Measurements from ENCODE around the gene ELF1. TPM values are rescaled to one million over a fixed set of nuclear protein-coding genes. Genes with fewer than 3 reads are reported as not detected.
A peak's percentile ranks its signal among the peaks of the same experiment; 100 is the strongest.

The ELF1 gene
- polyA plus RNA-seq, 2 of the 4 experiments (the other 2 are of a cell fraction): 24.9 to 45.0 TPM

DNA sequence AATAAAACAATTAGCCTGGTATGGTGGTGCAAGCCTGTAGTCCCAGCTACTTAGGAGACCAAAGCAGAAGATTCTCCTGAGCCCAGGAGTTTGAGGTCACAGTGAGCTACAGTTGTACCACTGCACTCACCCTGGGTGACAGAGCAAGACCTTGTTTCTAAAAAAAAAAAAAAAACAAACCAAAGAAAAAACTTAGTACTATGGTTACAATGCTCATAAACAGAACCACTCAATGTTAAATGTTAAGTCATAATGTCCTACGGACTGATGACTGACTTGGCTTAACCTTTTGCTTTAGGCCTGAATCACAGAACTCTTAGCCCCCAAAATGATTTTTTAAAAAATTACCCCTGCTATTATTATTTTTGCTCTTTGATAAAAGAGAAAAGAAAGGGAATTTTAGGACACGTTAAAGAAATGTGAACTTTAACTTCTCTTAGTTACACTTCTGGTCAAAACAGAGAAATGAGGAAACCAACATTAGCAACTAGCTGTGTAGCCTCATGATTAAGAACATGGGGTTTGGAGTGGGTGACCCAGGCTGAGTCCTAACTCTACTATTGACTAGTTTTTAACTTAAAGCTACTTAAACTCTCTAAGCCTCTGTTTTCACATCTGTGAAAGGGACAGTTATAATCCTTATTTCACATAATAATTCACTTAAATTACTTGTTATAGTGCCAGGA, 13.7 kb upstream of the ELF1 start:
- H3K4me1 ChIP-seq: no peaks in the 10 kb centered on the region
- WGBS (ENCODE audit: missing lambda C conversion rate): 45% methylated on average over 2 of the region's 2 CpGs
- DNase-seq (ENCODE audit: low read depth in 1 of 2, low spot score in 1 of 2): no peak
- H3K4me3 ChIP-seq: no peak overlapping the region
- no peak overlapping the region for H3K27ac ChIP-seq
- FAIRE-seq: no peak
- TF ChIP-seq RFX5 (IDR thresholded peaks at IDR 0.05) (no peak), FOSL2 (IDR thresholded peaks at IDR 0.05) (no peak), FOSL2 (CRISPR knock-in tag; IDR thresholded peaks at IDR 0.05) (no peak), ZC3H11A (IDR thresholded peaks at IDR 0.05) (no peak), MAFK (IDR thresholded peaks at IDR 0.05; ENCODE audit: partially characterized antibody) (no peak), CHD2 (IDR thresholded peaks at IDR 0.05; ENCODE audit: low read length, partially characterized antibody) (no peak), HEYL (CRISPR knock-in tag; IDR thresholded peaks at IDR 0.05) (no peak), NR3C1 (IDR thresholded peaks at IDR 0.05) (no peak), HES2 (IDR thresholded peaks at IDR 0.05) (no peak), CBX8 (IDR thresholded peaks at IDR 0.05) (no peak)
- TF ChIP-seq, protein P1, sequence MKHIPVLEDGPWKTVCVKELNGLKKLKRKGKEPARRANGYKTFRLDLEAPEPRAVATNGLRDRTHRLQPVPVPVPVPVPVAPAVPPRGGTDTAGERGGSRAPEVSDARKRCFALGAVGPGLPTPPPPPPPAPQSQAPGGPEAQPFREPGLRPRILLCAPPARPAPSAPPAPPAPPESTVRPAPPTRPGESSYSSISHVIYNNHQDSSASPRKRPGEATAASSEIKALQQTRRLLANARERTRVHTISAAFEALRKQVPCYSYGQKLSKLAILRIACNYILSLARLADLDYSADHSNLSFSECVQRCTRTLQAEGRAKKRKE (CRISPR knock-in tag; IDR thresholded peaks at IDR 0.05; ENCODE audit: low read depth): no peak
- TF ChIP-seq, protein P2, sequence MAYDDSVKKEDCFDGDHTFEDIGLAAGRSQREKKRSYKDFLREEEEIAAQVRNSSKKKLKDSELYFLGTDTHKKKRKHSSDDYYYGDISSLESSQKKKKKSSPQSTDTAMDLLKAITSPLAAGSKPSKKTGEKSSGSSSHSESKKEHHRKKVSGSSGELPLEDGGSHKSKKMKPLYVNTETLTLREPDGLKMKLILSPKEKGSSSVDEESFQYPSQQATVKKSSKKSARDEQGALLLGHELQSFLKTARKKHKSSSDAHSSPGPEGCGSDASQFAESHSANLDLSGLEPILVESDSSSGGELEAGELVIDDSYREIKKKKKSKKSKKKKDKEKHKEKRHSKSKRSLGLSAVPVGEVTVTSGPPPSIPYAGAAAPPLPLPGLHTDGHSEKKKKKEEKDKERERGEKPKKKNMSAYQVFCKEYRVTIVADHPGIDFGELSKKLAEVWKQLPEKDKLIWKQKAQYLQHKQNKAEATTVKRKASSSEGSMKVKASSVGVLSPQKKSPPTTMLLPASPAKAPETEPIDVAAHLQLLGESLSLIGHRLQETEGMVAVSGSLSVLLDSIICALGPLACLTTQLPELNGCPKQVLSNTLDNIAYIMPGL (CRISPR knock-in tag; IDR thresholded peaks at IDR 0.05; ENCODE audit: borderline replicate concordance): no peak
- no peak overlapping the region for H3K4me2 ChIP-seq
- POLR2A ChIA-PET: no interaction called here
- CTCF ChIA-PET: interaction anchor here (1.0 to 1.3 kb wide), 2 partner anchors 10 to 22 kb away, joined by 3 to 5 read pairs; no protein-coding TSS in a partner anchor
- H3K9me3 ChIP-seq: no peaks in the 10 kb centered on the region
- no peak for ATAC-seq

DNA sequence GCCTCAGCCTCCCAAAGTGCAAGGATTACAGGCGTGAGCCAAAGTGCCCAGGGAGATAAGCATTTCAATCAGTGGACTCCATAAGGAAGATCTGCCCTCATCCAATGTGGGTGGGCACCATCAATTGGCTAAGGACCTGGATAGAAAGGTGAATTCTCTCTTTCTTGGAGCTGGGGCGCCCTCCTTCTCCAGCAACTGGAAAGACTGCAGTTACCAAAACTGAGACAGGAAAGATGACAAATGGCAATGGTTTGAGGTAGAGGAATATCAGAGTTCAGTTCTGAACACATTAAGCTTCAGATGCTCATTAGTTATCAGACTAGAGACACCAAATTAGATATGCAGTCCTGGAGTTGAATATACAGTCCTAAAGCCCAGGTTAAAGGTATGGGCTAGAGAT, 10.5 kb upstream of the ELF1 start:
- Histone ChIP-seq H3K4me3 (no peak overlapping the region), H3K4me2 (no peak overlapping the region), H3K27ac (no peak overlapping the region), H3K9me3 (no peaks in the 10 kb centered on the region), H3K4me1 (peaks cover 11% of the 10 kb centered on the region; the same call in 2 of the 3 replicates)
- 90% methylated on average over 2 of the region's 2 CpGs for WGBS (ENCODE audit: missing lambda C conversion rate)
- CTCF ChIA-PET: interaction anchor here (0.9 kb wide), 1 partner anchor 27 kb away, joined by 3 read pairs; no protein-coding TSS in a partner anchor
- FAIRE-seq (no peak), ATAC-seq (no peak), DNase-seq (ENCODE audit: low read depth in 1 of 2, low spot score in 1 of 2) (no peak)
- POLR2A ChIA-PET: no interaction called here
- no peak for TF ChIP-seq HOXB5 (CRISPR knock-in tag; IDR thresholded peaks at IDR 0.05)
- TF ChIP-seq RAD21 (conservative IDR thresholded peaks at IDR 0.05 in 1 of 2, IDR thresholded peaks at IDR 0.05 in 1 of 2): 0 out of 5 replicates have a peak, but pooled peaks of 1 of the 2 experiments have one; percentile 29
- no peak for TF ChIP-seq RNF2 (IDR thresholded peaks at IDR 0.05; ENCODE audit: borderline replicate concordance, low read depth)

GRCh38 chr13:41028051-41028450, 8.9 kb upstream of the ELF1 start:
- H3K4me3 ChIP-seq: no peak overlapping the region
- H3K27ac ChIP-seq: no peak overlapping the region
- FAIRE-seq (no peak), ATAC-seq (no peak), DNase-seq (ENCODE audit: low read depth in 1 of 2, low spot score in 1 of 2) (no peak)
- POLR2A ChIA-PET: no interaction called here
- no peaks in the 10 kb centered on the region for H3K9me3 ChIP-seq
- CTCF ChIA-PET: interaction anchor here (1.2 kb wide), 1 partner anchor 26 kb away, joined by 3 read pairs; no protein-coding TSS in a partner anchor
- no peak overlapping the region for H3K4me2 ChIP-seq
- 79% methylated on average over 2 of the region's 2 CpGs for WGBS (ENCODE audit: missing lambda C conversion rate)
- TF ChIP-seq HES2 (IDR thresholded peaks at IDR 0.05): no peak
- TF ChIP-seq NR3C1 (IDR thresholded peaks at IDR 0.05): no peak
- TF ChIP-seq, protein P3, sequence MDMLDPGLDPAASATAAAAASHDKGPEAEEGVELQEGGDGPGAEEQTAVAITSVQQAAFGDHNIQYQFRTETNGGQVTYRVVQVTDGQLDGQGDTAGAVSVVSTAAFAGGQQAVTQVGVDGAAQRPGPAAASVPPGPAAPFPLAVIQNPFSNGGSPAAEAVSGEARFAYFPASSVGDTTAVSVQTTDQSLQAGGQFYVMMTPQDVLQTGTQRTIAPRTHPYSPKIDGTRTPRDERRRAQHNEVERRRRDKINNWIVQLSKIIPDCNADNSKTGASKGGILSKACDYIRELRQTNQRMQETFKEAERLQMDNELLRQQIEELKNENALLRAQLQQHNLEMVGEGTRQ (IDR thresholded peaks at IDR 0.05): no peak
- peaks cover 11% of the 10 kb centered on the region; the same call in 2 of the 3 replicates for H3K4me1 ChIP-seq
